Measurements from ENCODE around the gene MYCT1.

GRCh38 chr6:152750694-152751093 lies 53.0 kb downstream of the MYCT1 start, which contains the start of gene VIP:
- TF ChIP-seq POLR2A (IDR thresholded peaks at IDR 0.05) (no peak), CTCF (IDR thresholded peaks at IDR 0.05) (no peak)
